HG03354 (cell line): ENCODE data around the gene CNPY1.
"Not testable (repeated sequence)": the region's sequence is repeated elsewhere in the genome, so short reads cannot be mapped to it uniquely, and the experiment has no call there.

Experiments
- ATAC-seq: cut with Tn5 transposase; IDR thresholded peaks from one replicate; pipeline ENCODE4 v1.9.1; 2021; ENCODE audit warnings: mild to moderate bottlenecking; ENCODE audit not compliant: unreplicated experiment, poor library complexity, severe bottlenecking

CNPY1 gene

GRCh38 chr7:155540553-155540952 lies 5.8 kb downstream of the CNPY1 start:
- ATAC-seq = no peak

GRCh38 chr7:155538293-155538692 lies 8.1 kb downstream of the CNPY1 start:
- ATAC-seq = no peak

GRCh38 chr7:155536451-155536850 lies 9.9 kb downstream of the CNPY1 start:
- no peak for ATAC-seq

GRCh38 chr7:155534691-155535090 lies 11.7 kb downstream of the CNPY1 start:
- no peak for ATAC-seq

- ATAC-seq = peak; percentile 69
Observed at GRCh38 chr7:155533827-155534690, 12.3 kb downstream of the CNPY1 start.

- no peak for ATAC-seq
Observed at GRCh38 chr7:155533120-155533826, 13.1 kb downstream of the CNPY1 start.

- no peak for ATAC-seq
Observed at GRCh38 chr7:155532792-155533119, 13.6 kb downstream of the CNPY1 start.

GRCh38 chr7:155531681-155532080 lies 14.7 kb downstream of the CNPY1 start:
- ATAC-seq = no peak

- no peak for ATAC-seq
Observed at GRCh38 chr7:155530601-155531000, 15.8 kb downstream of the CNPY1 start.

GRCh38 chr7:155529845-155530244 lies 16.5 kb downstream of the CNPY1 start:
- ATAC-seq = no peak

GRCh38 chr7:155529346-155529745 lies 17.0 kb downstream of the CNPY1 start:
- no peak for ATAC-seq

- ATAC-seq = no peak
Observed at GRCh38 chr7:155527664-155528063, 18.7 kb downstream of the CNPY1 start.

- no peak for ATAC-seq
Observed at GRCh38 chr7:155526225-155526624, 20.1 kb downstream of the CNPY1 start.

GRCh38 chr7:155524018-155524556 lies 22.3 kb downstream of the CNPY1 start:
- ATAC-seq = no peak

- ATAC-seq = no peak
Observed at GRCh38 chr7:155523168-155523675, 23.1 kb downstream of the CNPY1 start.

GRCh38 chr7:155521743-155522398 lies 24.5 kb downstream of the CNPY1 start:
- no peak for ATAC-seq

GRCh38 chr7:155521007-155521742 lies 25.2 kb downstream of the CNPY1 start:
- no peak for ATAC-seq

GRCh38 chr7:155520114-155520513 lies 26.2 kb downstream of the CNPY1 start:
- ATAC-seq = no peak

GRCh38 chr7:155519358-155519757 lies 27.0 kb downstream of the CNPY1 start:
- not testable (repeated sequence) for ATAC-seq

GRCh38 chr7:155518633-155519032 lies 27.7 kb downstream of the CNPY1 start:
- no peak for ATAC-seq
